Measurements from ENCODE around the gene ABHD4.
"Not testable (repeated sequence)": the region's sequence is repeated elsewhere in the genome, so short reads cannot be mapped to it uniquely, and the experiment has no call there.

The ABHD4 gene

GRCh38 chr14:22598099-22598895 lies at the start of gene ABHD4:
Gene ABHD4, plus strand, starts transcription at chr14:22598300. Its CDS starts 7 bp downstream, at chr14:22598307.
- peak; percentile 49 for DNase-seq (ENCODE audit: low read depth)

- DNase-seq (ENCODE audit: low read depth), result no peak
Measured at GRCh38 chr14:22549324-22549962, 48.7 kb upstream of the ABHD4 start.

GRCh38 chr14:22549981-22550673 lies 48.0 kb upstream of the ABHD4 start:
- DNase-seq (ENCODE audit: low read depth), result peak; percentile 45

GRCh38 chr14:22551605-22551997 lies 46.5 kb upstream of the ABHD4 start:
- no peak for DNase-seq (ENCODE audit: low read depth)

- no peak for DNase-seq (ENCODE audit: low read depth)
Measured at GRCh38 chr14:22552001-22552826, 45.9 kb upstream of the ABHD4 start.

- no peak for DNase-seq (ENCODE audit: low read depth)
Measured at GRCh38 chr14:22552827-22553076, 45.3 kb upstream of the ABHD4 start.

- no peak for DNase-seq (ENCODE audit: low read depth)
Measured at GRCh38 chr14:22553445-22553844, 44.7 kb upstream of the ABHD4 start.

- DNase-seq (ENCODE audit: low read depth), result not testable (repeated sequence)
Measured at GRCh38 chr14:22553861-22554497, 44.1 kb upstream of the ABHD4 start.

GRCh38 chr14:22554498-22555383 lies 43.4 kb upstream of the ABHD4 start:
- DNase-seq (ENCODE audit: low read depth), result no peak

GRCh38 chr14:22555384-22556011 lies 42.6 kb upstream of the ABHD4 start:
- peak; percentile 41 for DNase-seq (ENCODE audit: low read depth)

- peak; percentile 94 for DNase-seq (ENCODE audit: low read depth)
Measured at GRCh38 chr14:22556021-22556989, 41.8 kb upstream of the ABHD4 start.

- DNase-seq (ENCODE audit: low read depth), result peak; percentile 85
Measured at GRCh38 chr14:22556990-22557623, 41.0 kb upstream of the ABHD4 start.

- no peak for DNase-seq (ENCODE audit: low read depth)
Measured at GRCh38 chr14:22557846-22558220, 40.3 kb upstream of the ABHD4 start.

GRCh38 chr14:22558221-22558913 lies 39.7 kb upstream of the ABHD4 start:
- no peak for DNase-seq (ENCODE audit: low read depth)

GRCh38 chr14:22559041-22559440 lies 39.1 kb upstream of the ABHD4 start:
- DNase-seq (ENCODE audit: low read depth), result no peak

- no peak for DNase-seq (ENCODE audit: low read depth)
Measured at GRCh38 chr14:22560662-22561365, 37.3 kb upstream of the ABHD4 start.

- DNase-seq (ENCODE audit: low read depth), result no peak
Measured at GRCh38 chr14:22561366-22561660, 36.8 kb upstream of the ABHD4 start.

Data from activated T-helper 1 cell treated with Interleukin-2 at 50 U/mL for 16 hours (primary cell).